ENCODE results near the gene SETD1A. TPM values are rescaled to one million over a fixed set of nuclear protein-coding genes. Genes with fewer than 3 reads are reported as not detected.

Gene SETD1A
- total and polyA plus RNA-seq, 9 of the 15 experiments (the other 6 are each of a cell fraction or from before 2014, with no cell fraction given) = 0.08 to 36.0 (median 4.2) TPM

- TF ChIP-seq BCLAF1 (IDR thresholded peaks at IDR 0.05; ENCODE audit: borderline replicate concordance in 1 of 2, control insufficient read depth in 1 of 2, low read depth in 2 of 2, low read length in 1 of 2) (no peak), RBM17 (IDR thresholded peaks at IDR 0.05; ENCODE audit: borderline replicate concordance, low read depth, low read length) (no peak), FOS (IDR thresholded peaks at IDR 0.05; ENCODE audit: extremely low read depth, insufficient read length) (no peak), HNRNPK (IDR thresholded peaks at IDR 0.05; ENCODE audit: low read depth, low read length, poor library complexity, severe bottlenecking) (no peak), SAP30 (IDR thresholded peaks at IDR 0.05; ENCODE audit: borderline replicate concordance, insufficient read depth, low read depth, low read length, poor library complexity, severe bottlenecking) (no peak), MYNN (IDR thresholded peaks at IDR 0.05) (0 out of 2 replicates have a peak, but pooled peaks have one; percentile 24), MYNN (CRISPR knock-in tag; IDR thresholded peaks at IDR 0.05) (no peak), TAF1 (IDR thresholded peaks at IDR 0.05; ENCODE audit: control insufficient read depth, extremely low read depth, insufficient read depth, low read length, severe bottlenecking) (no peak), PHF21A (IDR thresholded peaks at IDR 0.05; ENCODE audit: borderline replicate concordance, low read depth) (no peak), DPF2 (IDR thresholded peaks at IDR 0.05) (no peak)
- TF ChIP-seq, protein P1, sequence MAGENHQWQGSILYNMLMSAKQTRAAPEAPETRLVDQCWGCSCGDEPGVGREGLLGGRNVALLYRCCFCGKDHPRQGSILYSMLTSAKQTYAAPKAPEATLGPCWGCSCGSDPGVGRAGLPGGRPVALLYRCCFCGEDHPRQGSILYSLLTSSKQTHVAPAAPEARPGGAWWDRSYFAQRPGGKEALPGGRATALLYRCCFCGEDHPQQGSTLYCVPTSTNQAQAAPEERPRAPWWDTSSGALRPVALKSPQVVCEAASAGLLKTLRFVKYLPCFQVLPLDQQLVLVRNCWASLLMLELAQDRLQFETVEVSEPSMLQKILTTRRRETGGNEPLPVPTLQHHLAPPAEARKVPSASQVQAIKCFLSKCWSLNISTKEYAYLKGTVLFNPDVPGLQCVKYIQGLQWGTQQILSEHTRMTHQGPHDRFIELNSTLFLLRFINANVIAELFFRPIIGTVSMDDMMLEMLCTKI (IDR thresholded peaks at IDR 0.05; ENCODE audit: partially characterized antibody) = no peak
- TF ChIP-seq, protein P2, sequence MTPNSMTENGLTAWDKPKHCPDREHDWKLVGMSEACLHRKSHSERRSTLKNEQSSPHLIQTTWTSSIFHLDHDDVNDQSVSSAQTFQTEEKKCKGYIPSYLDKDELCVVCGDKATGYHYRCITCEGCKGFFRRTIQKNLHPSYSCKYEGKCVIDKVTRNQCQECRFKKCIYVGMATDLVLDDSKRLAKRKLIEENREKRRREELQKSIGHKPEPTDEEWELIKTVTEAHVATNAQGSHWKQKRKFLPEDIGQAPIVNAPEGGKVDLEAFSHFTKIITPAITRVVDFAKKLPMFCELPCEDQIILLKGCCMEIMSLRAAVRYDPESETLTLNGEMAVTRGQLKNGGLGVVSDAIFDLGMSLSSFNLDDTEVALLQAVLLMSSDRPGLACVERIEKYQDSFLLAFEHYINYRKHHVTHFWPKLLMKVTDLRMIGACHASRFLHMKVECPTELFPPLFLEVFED (CRISPR knock-in tag; conservative IDR thresholded peaks at IDR 0.05) = no peak
- TF ChIP-seq, protein P3, sequence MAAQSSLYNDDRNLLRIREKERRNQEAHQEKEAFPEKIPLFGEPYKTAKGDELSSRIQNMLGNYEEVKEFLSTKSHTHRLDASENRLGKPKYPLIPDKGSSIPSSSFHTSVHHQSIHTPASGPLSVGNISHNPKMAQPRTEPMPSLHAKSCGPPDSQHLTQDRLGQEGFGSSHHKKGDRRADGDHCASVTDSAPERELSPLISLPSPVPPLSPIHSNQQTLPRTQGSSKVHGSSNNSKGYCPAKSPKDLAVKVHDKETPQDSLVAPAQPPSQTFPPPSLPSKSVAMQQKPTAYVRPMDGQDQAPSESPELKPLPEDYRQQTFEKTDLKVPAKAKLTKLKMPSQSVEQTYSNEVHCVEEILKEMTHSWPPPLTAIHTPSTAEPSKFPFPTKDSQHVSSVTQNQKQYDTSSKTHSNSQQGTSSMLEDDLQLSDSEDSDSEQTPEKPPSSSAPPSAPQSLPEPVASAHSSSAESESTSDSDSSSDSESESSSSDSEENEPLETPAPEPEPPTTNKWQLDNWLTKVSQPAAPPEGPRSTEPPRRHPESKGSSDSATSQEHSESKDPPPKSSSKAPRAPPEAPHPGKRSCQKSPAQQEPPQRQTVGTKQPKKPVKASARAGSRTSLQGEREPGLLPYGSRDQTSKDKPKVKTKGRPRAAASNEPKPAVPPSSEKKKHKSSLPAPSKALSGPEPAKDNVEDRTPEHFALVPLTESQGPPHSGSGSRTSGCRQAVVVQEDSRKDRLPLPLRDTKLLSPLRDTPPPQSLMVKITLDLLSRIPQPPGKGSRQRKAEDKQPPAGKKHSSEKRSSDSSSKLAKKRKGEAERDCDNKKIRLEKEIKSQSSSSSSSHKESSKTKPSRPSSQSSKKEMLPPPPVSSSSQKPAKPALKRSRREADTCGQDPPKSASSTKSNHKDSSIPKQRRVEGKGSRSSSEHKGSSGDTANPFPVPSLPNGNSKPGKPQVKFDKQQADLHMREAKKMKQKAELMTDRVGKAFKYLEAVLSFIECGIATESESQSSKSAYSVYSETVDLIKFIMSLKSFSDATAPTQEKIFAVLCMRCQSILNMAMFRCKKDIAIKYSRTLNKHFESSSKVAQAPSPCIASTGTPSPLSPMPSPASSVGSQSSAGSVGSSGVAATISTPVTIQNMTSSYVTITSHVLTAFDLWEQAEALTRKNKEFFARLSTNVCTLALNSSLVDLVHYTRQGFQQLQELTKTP (IDR thresholded peaks at IDR 0.05; ENCODE audit: low read depth in 1 of 2, partially characterized antibody in 2 of 2) = no peak
- TF ChIP-seq, protein P4, sequence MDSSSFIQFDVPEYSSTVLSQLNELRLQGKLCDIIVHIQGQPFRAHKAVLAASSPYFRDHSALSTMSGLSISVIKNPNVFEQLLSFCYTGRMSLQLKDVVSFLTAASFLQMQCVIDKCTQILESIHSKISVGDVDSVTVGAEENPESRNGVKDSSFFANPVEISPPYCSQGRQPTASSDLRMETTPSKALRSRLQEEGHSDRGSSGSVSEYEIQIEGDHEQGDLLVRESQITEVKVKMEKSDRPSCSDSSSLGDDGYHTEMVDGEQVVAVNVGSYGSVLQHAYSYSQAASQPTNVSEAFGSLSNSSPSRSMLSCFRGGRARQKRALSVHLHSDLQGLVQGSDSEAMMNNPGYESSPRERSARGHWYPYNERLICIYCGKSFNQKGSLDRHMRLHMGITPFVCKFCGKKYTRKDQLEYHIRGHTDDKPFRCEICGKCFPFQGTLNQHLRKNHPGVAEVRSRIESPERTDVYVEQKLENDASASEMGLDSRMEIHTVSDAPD (CRISPR knock-in tag; IDR thresholded peaks at IDR 0.05) = no peak
Measured at GRCh38 chr16:30941600-30942425, 15.7 kb upstream of the SETD1A start (continued).
